Stimulated activated effector memory CD8-positive, alpha-beta T cell treated with anti-CD3 and anti-CD28 coated beads, Interleukin-12 subunit alpha, Interleukin-12 subunit beta, amount 100 ng/mL, for 72 hours (primary cell): ENCODE results near the gene AQP11.
A peak's percentile ranks its signal among the peaks of the same experiment; 100 is the strongest.
"Not testable (repeated sequence)": the region's sequence is repeated elsewhere in the genome, so short reads cannot be mapped to it uniquely, and the experiment has no call there.

ENCODE experiments used
- ATAC-seq: fragments of 150-1000 bp; cut with Tn5 transposase; 2 replicates; pipeline ENCODE4 v1.10.0; 2021
- DNase-seq, 2 donors: peaks; one replicate each; pipeline ENCODE4 v3.0.0; 2021 to 2022; ENCODE audit warnings: low spot score in 2 of 2
- H3K27ac Mint-ChIP-seq: one replicate; pipeline ENCODE4 v1.8.0; 2022; ENCODE audit warnings: mild to moderate bottlenecking, mixed read lengths
- H3K36me3 Mint-ChIP-seq: one replicate; pipeline ENCODE4 v1.8.0; 2022; ENCODE audit warnings: mild to moderate bottlenecking, mixed read lengths
- H3K4me1 Mint-ChIP-seq: one replicate; pipeline ENCODE4 v1.8.0; 2022; ENCODE audit warnings: mixed read lengths
- H3K4me3 Mint-ChIP-seq: one replicate; pipeline ENCODE4 v1.8.0; 2022; ENCODE audit warnings: mild to moderate bottlenecking, mixed read lengths
- H3K9me3 Mint-ChIP-seq: one replicate; pipeline ENCODE4 v1.8.0; 2022; ENCODE audit warnings: mixed read lengths

Gene AQP11

DNA sequence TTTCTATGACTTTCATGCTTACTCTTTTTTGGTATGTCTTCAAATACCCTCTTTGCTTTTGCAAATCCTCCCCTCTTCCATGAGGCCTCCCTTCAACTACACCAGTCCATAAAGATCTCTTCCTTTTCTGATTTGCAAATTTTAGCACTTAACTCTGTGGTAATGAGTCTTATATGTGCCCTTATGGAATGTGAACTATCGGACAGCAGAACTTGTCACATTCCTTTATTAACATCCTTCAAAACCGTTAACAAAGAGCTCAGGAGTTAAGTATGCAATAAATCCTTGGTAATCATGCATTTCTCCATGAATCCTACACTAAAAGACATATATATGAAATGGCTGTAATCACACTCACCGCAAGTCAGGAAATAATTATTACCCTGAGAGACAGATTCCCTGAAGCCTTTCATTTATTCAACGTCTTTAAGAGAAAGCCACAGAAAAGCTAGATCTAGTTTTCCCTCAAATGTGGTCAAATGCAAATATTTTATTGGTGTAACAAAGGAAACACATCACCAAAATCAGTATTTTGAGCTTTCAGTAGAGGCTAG is 40.5 kb downstream of the AQP11 start:
- Mint-ChIP-seq H3K4me1 (peaks cover 17% of the 10 kb centered on the region), H3K4me3 (peak overlapping the region; percentile 37), H3K27ac (peak overlapping the region; percentile 84), H3K36me3 (peaks cover 83% of the 10 kb centered on the region), H3K9me3 (no peaks in the 10 kb centered on the region)
- DNase-seq: no peak
- ATAC-seq: no peak

- H3K27ac Mint-ChIP-seq, H3K9me3 Mint-ChIP-seq, H3K4me3 Mint-ChIP-seq, ATAC-seq, DNase-seq: not testable (repeated sequence)
- peaks cover 74% of the 10 kb centered on the region for H3K36me3 Mint-ChIP-seq
- H3K4me1 Mint-ChIP-seq: peaks cover 30% of the 10 kb centered on the region
Observed at GRCh38 chr11:77633926-77634325, 44.2 kb downstream of the AQP11 start.

GRCh38 chr11:77636731-77637344 is 47.1 kb downstream of the AQP11 start:
- peak overlapping the region; percentile 87 for H3K4me3 Mint-ChIP-seq
- no peaks in the 10 kb centered on the region for H3K9me3 Mint-ChIP-seq
- peaks cover 47% of the 10 kb centered on the region for H3K36me3 Mint-ChIP-seq
- DNase-seq: peak in 1 of 2 donors; percentile 52
- peaks cover 23% of the 10 kb centered on the region for H3K4me1 Mint-ChIP-seq
- ATAC-seq: no peak
- H3K27ac Mint-ChIP-seq: peak overlapping the region; percentile 95

DNA sequence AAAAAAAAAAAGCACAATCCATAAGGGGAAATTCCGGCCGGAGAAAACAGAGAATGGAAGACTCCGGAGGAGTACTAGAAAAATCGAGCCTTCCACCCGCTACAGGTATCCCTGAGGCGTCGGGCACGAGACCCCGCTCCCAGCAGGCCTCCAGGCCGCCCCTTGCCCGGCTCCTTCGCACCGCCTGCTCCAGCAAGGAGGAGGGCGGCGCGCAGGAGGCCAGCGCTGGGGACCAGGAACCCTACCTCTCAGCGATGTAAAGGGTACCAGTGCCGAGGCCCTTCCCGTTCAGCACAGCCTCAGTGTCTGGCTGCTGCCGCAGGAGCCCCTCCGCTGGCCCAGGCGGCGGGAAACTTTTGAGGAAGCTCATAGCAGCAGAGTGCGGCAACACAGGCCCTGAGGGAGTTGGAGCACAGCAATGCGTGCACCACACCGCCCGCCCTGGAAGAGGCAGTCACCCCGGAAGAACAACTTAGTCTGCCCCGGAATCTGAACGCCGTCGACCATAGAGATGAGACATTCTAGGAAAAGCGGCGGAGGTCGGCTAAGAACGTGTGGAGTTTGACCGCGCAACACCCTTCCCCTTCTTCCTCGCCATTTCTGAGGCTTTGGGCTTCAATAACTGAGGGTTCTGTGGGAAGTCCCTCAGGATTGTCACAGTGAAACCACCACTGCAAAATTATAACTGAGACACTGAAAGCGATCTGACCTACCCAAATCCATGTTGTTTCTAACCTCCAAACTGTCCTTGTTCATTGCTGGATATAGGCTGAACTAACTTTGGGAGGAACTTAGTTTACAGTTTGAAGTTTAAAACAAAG is 47.8 kb downstream of the AQP11 start, which contains the start of gene CLNS1A:
TSS of gene CLNS1A (minus strand) at position 450 of the 821 bp plus-strand sequence. CDS start at position 370, 80 bp downstream.
- H3K4me1 Mint-ChIP-seq: peaks cover 23% of the 10 kb centered on the region
- H3K27ac Mint-ChIP-seq: peak within 1 kb of the TSS; percentile 95
- peaks cover 41% of the 10 kb centered on the region for H3K36me3 Mint-ChIP-seq
- ATAC-seq (peak; percentile 99), DNase-seq (peak; percentile 63 to 89)
- no peaks in the 10 kb centered on the region for H3K9me3 Mint-ChIP-seq
- peak within 1 kb of the TSS; percentile 87 for H3K4me3 Mint-ChIP-seq

GRCh38 chr11:77642228-77642627 is 52.5 kb downstream of the AQP11 start:
- DNase-seq (no peak), ATAC-seq (no peak)
- Mint-ChIP-seq H3K4me1 (no peaks in the 10 kb centered on the region), H3K36me3 (peaks cover 6% of the 10 kb centered on the region), H3K9me3 (no peaks in the 10 kb centered on the region), H3K4me3 (no peak overlapping the region), H3K27ac (no peak overlapping the region)

GRCh38 chr11:77644887-77645286 is 55.1 kb downstream of the AQP11 start:
- DNase-seq (no peak), ATAC-seq (no peak)
- Mint-ChIP-seq H3K36me3 (no peaks in the 10 kb centered on the region), H3K4me1 (no peaks in the 10 kb centered on the region), H3K4me3 (no peak overlapping the region), H3K27ac (no peak overlapping the region), H3K9me3 (no peaks in the 10 kb centered on the region)

GRCh38 chr11:77647654-77648305 is 58.0 kb downstream of the AQP11 start:
- Mint-ChIP-seq H3K27ac (no peak overlapping the region), H3K9me3 (no peaks in the 10 kb centered on the region), H3K36me3 (no peaks in the 10 kb centered on the region), H3K4me3 (no peak overlapping the region), H3K4me1 (no peaks in the 10 kb centered on the region)
- DNase-seq (no peak), ATAC-seq (no peak)

DNA sequence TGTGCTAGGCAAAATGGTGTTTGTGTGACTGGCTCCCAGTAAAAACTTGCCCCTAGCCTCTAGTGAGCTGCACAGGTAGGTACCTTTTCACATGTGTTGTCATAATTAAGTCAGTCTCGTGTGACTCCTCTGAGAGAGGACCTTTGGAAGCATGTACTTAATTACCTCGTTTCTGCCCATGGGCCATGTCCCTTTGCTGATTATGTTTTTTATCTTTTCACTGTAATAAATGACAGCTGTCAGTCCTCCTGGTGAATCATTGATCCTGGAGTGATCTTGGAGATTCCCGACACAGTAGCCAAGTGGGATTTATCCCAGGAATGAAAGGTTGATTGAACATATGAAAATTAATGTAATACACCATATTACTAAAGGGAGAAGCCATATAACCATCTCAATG is 60.4 kb downstream of the AQP11 start:
- Mint-ChIP-seq H3K9me3 (no peaks in the 10 kb centered on the region), H3K27ac (no peak overlapping the region), H3K36me3 (no peaks in the 10 kb centered on the region), H3K4me1 (no peaks in the 10 kb centered on the region), H3K4me3 (no peak overlapping the region)
- ATAC-seq (no peak), DNase-seq (no peak)

GRCh38 chr11:77654770-77655434 is 65.1 kb downstream of the AQP11 start:
- no peaks in the 10 kb centered on the region for H3K4me1 Mint-ChIP-seq
- no peaks in the 10 kb centered on the region for H3K9me3 Mint-ChIP-seq
- ATAC-seq (no peak), DNase-seq (no peak)
- H3K36me3 Mint-ChIP-seq: no peaks in the 10 kb centered on the region
- H3K27ac Mint-ChIP-seq: no peak overlapping the region
- H3K4me3 Mint-ChIP-seq: no peak overlapping the region

GRCh38 chr11:77656362-77656761 is 66.6 kb downstream of the AQP11 start:
- ATAC-seq: no peak
- no peaks in the 10 kb centered on the region for H3K36me3 Mint-ChIP-seq
- no peak overlapping the region for H3K4me3 Mint-ChIP-seq

DNA sequence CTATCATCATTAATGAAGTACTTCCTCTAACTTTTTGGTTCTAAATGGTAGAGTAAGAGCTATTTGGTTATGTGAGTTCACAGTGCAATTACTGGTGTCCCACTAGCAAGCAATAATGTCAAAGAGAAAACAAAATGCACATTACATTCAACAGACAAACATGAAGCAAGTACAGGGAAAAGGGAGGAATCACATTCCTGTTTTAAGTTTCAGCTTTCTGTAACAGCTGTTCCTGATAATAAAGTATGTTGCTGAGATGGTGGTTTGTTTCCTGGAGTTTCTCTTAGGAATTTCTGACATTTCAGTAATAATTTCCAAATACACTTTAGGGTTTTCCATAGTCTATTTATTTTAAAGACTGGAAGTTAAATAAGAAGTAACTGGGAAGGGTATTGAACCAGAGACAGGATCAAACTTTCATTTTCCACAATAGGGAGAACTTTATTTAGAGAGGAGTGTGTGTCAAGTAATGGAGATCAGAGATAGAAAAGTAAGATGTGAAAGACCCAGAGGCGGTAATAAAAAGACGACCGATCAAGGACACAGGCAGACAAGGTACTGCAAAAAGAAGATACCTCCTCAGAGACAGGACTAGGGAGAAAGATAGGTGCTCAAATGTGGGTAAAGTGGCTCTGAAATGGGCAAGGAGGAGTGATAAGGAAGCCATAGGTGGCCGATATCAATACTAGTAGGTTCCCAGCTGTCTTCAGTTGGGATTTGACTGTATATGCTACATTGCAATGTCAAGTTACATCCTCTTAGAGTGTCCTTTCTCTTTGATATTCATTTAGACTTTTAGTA is 68.7 kb downstream of the AQP11 start:
- Mint-ChIP-seq H3K27ac (no peak overlapping the region), H3K9me3 (no peaks in the 10 kb centered on the region), H3K4me1 (no peaks in the 10 kb centered on the region), H3K36me3 (no peaks in the 10 kb centered on the region), H3K4me3 (no peak overlapping the region)
- ATAC-seq (no peak), DNase-seq (no peak)

More at GRCh38 chr11:77656362-77656761, 66.6 kb downstream of the AQP11 start:
- no peaks in the 10 kb centered on the region for H3K9me3 Mint-ChIP-seq
- no peak overlapping the region for H3K27ac Mint-ChIP-seq
- DNase-seq: no peak
- no peaks in the 10 kb centered on the region for H3K4me1 Mint-ChIP-seq
